H1 (cell line): Measurements from ENCODE around the gene DNAL4. TPM values are rescaled to one million over a fixed set of nuclear protein-coding genes. Genes with fewer than 3 reads are reported as not detected.

ENCODE experiments used
- CTCF ChIA-PET: fragments of 300-600 bp; sonication (Branson Sonifier 250); formaldehyde crosslinking; loops from one replicate; lab custom pipeline; 2021; ENCODE audit not compliant: partially characterized antibody; lab: Charles Lee
- POLR2A ChIA-PET: fragments of 300-600 bp; sonication (Branson Sonifier 250); formaldehyde crosslinking; loops from one replicate; lab custom pipeline; 2021; ENCODE audit warnings: inconsistent platforms; ENCODE audit not compliant: partially characterized antibody; lab: Charles Lee
- DNase-seq, 2 experiments: peaks; one replicate each; pipeline versions ENCODE4 v3.0.0 to v3.0.0-alpha.2; 2010 to 2022; ENCODE audit warnings: low spot score in 2 of 2, low read depth in 1 of 2, mixed read lengths in 1 of 2
- FAIRE-seq: peaks from 2 replicates; lab custom pipeline; 2011; peaks lifted over from hg19 to GRCh38; lab: Jason Lieb, UNC
- H2AFZ ChIP-seq: 2 replicates; pipeline ENCODE4 v1.8.1; 2012; ENCODE audit warnings: low read length, inconsistent platforms
- H2AK5ac ChIP-seq: 2 replicates; pipeline ENCODE4 v1.6.1; 2013; ENCODE audit warnings: low read depth, low read length
- H2BK120ac ChIP-seq: replicated peaks from 2 replicates; pipeline ENCODE3; 2013; ENCODE audit warnings: low read depth, low read length, inconsistent platforms
- H2BK12ac ChIP-seq: 2 replicates; pipeline ENCODE4 v1.6.1; 2013; ENCODE audit warnings: low read depth, low read length
- H2BK15ac ChIP-seq: 2 replicates; pipeline ENCODE4 v1.6.1; 2013; ENCODE audit warnings: low read length
- H2BK20ac ChIP-seq: 2 replicates; pipeline ENCODE4 v1.6.1; 2013; ENCODE audit warnings: low read length
- H2BK5ac ChIP-seq: 2 replicates; pipeline ENCODE4 v1.6.1; 2013; ENCODE audit warnings: low read depth, low read length
- H3K14ac ChIP-seq: 2 replicates; pipeline ENCODE4 v1.6.1; 2013; ENCODE audit warnings: inconsistent platforms; ENCODE audit not compliant: insufficient read length
- H3K18ac ChIP-seq: 2 replicates; pipeline ENCODE4 v1.6.1; 2013; ENCODE audit warnings: low read length; ENCODE audit errors: extremely low read depth
- H3K23ac ChIP-seq: 2 replicates; pipeline ENCODE4 v1.6.1; 2013; ENCODE audit warnings: inconsistent platforms; ENCODE audit not compliant: insufficient read length
- H3K23me2 ChIP-seq: 2 replicates; pipeline ENCODE4 v1.6.1; 2013; ENCODE audit warnings: low read depth, low read length
- H3K27ac ChIP-seq: 2 replicates; pipeline ENCODE4 v1.6.1; 2011; ENCODE audit warnings: low read depth, low read length, inconsistent platforms
- H3K27me3 ChIP-seq, 4 experiments: replicated peaks in 1 of 4; 1 replicate in 1 of 4; 2 replicates in 3 of 4; pipeline versions ENCODE4 v1.6.1 to v1.8.1; 2011 to 2013; ENCODE audit warnings: low read length in 3 of 4, mild to moderate bottlenecking in 3 of 4, inconsistent platforms in 2 of 4, mixed read lengths in 2 of 4, moderate library complexity in 1 of 4; ENCODE audit not compliant: control insufficient read depth in 3 of 4, insufficient read depth in 3 of 4; ENCODE audit errors: extremely low read depth in 1 of 4
- H3K36me3 ChIP-seq, 4 experiments: 2 replicates each; pipeline versions ENCODE4 v1.6.1 to v1.8.1; 2011 to 2013; ENCODE audit warnings: mild to moderate bottlenecking in 4 of 4, low read length in 3 of 4, moderate library complexity in 2 of 4, control low read depth in 1 of 4, inconsistent platforms in 1 of 4; ENCODE audit not compliant: insufficient read depth in 4 of 4, control insufficient read depth in 2 of 4
- H3K4ac ChIP-seq: replicated peaks from 2 replicates; pipeline ENCODE3; 2013; ENCODE audit warnings: low read length, low read depth, mixed read lengths, inconsistent platforms; ENCODE audit not compliant: insufficient read length
- H3K4me1 ChIP-seq, 4 experiments: replicated peaks in 1 of 4; 1 replicate in 1 of 4; 2 replicates in 3 of 4; pipeline versions ENCODE4 v1.6.1 to v1.8.1; 2011 to 2013; ENCODE audit warnings: low read length in 3 of 4, inconsistent platforms in 2 of 4, mixed read lengths in 1 of 4; ENCODE audit not compliant: insufficient read depth in 4 of 4, control insufficient read depth in 3 of 4
- H3K4me2 ChIP-seq, 2 experiments: 2 replicates each; pipeline versions ENCODE4 v1.6.1 to v1.8.1; 2011 to 2013; ENCODE audit warnings: low read depth in 2 of 2, low read length in 2 of 2, control low read depth in 1 of 2, inconsistent platforms in 1 of 2, mild to moderate bottlenecking in 1 of 2; ENCODE audit not compliant: insufficient read depth in 1 of 2
- H3K4me3 ChIP-seq, 4 experiments: fragments of 200-600, 300-600 bp in 1 of 4; sonication (generic), shearing (Covaris generic), sonication (Bioruptor Twin) in 1 of 4; 2 replicates each; pipeline versions ENCODE4 v1.5.1 to v1.8.1; 2011 to 2016; ENCODE audit warnings: low read length in 4 of 4, low read depth in 3 of 4, control low read depth in 2 of 4, inconsistent platforms in 2 of 4, mild to moderate bottlenecking in 2 of 4, mixed read lengths in 1 of 4, moderate library complexity in 1 of 4; ENCODE audit not compliant: insufficient read depth in 2 of 4; ENCODE audit errors: extremely low read depth in 1 of 4
- H3K56ac ChIP-seq: replicated peaks from 2 replicates; pipeline ENCODE3; 2013; ENCODE audit warnings: low read depth, mild to moderate bottlenecking, mixed read lengths, low read length, inconsistent platforms; ENCODE audit not compliant: insufficient read length
- H3K79me1 ChIP-seq: 2 replicates; pipeline ENCODE4 v1.6.1; 2013; ENCODE audit warnings: low read depth, low read length, control low read depth
- H3K79me2 ChIP-seq, 2 experiments: 2 replicates each; pipeline versions ENCODE4 v1.6.1 to v1.8.1; 2012 to 2013; ENCODE audit warnings: low read length in 2 of 2, mild to moderate bottlenecking in 2 of 2, inconsistent platforms in 1 of 2; ENCODE audit not compliant: insufficient read depth in 2 of 2, control insufficient read depth in 1 of 2
- H3K9ac ChIP-seq, 4 experiments: replicated peaks in 1 of 4; 1 replicate in 1 of 4; 2 replicates in 3 of 4; pipeline versions ENCODE4 v1.6.1 to v1.8.1; 2011 to 2013; ENCODE audit warnings: low read depth in 3 of 4, low read length in 3 of 4, control low read depth in 2 of 4, mild to moderate bottlenecking in 2 of 4, moderate library complexity in 2 of 4, inconsistent platforms in 1 of 4; ENCODE audit errors: extremely low read depth in 1 of 4
- H3K9me3 ChIP-seq, 2 experiments: 2 replicates each; pipeline versions ENCODE4 v1.6.1 to v1.8.1; 2012 to 2013; ENCODE audit warnings: mild to moderate bottlenecking in 2 of 2, moderate library complexity in 2 of 2, control low read depth in 1 of 2, inconsistent platforms in 1 of 2, low read depth in 1 of 2, low read length in 1 of 2, mixed read lengths in 1 of 2; ENCODE audit not compliant: insufficient read depth in 2 of 2
- H4K20me1 ChIP-seq, 2 experiments: replicated peaks in 1 of 2; 2 replicates each; pipeline versions ENCODE3 to v1.8.1; 2011 to 2013; ENCODE audit warnings: inconsistent platforms in 2 of 2, low read length in 2 of 2, mild to moderate bottlenecking in 1 of 2; ENCODE audit not compliant: insufficient read depth in 2 of 2, control insufficient read depth in 1 of 2
- H4K5ac ChIP-seq: 2 replicates; pipeline ENCODE4 v1.6.1; 2013; ENCODE audit warnings: low read length, low read depth, mixed read lengths, inconsistent platforms; ENCODE audit not compliant: insufficient read length
- H4K8ac ChIP-seq: 2 replicates; pipeline ENCODE4 v1.8.0; 2013; ENCODE audit warnings: mild to moderate bottlenecking, moderate library complexity, low read length, inconsistent platforms; ENCODE audit not compliant: insufficient read depth; ENCODE audit errors: extremely low read depth
- H4K91ac ChIP-seq: replicated peaks from 2 replicates; pipeline ENCODE3; 2013; ENCODE audit warnings: low read length, mixed read lengths, inconsistent platforms; ENCODE audit not compliant: insufficient read length
- CBX8 ChIP-seq: fragments of 300-800, 300-1000 bp; sonication (generic); IDR thresholded peaks from 2 replicates; pipeline ENCODE4 v1.7.1; 2016; ENCODE audit warnings: low read depth, low read length, borderline replicate concordance
- CEBPB ChIP-seq: IDR thresholded peaks from 2 replicates; pipeline ENCODE4 v1.6.1; 2012; ENCODE audit warnings: low read depth, low read length
- CHD1 ChIP-seq: IDR thresholded peaks from 2 replicates; pipeline ENCODE4 v1.6.1; 2012; ENCODE audit warnings: low read depth, low read length, improper control_type of control experiment
- CREB1 ChIP-seq: IDR thresholded peaks from 2 replicates; pipeline ENCODE4 v1.6.1; 2012; ENCODE audit warnings: inconsistent platforms
- CTBP2 ChIP-seq: IDR thresholded peaks from 2 replicates; pipeline ENCODE4 v1.7.0; 2011; ENCODE audit warnings: borderline replicate concordance, mild to moderate bottlenecking, moderate library complexity, mixed read lengths, low read length; ENCODE audit not compliant: insufficient read depth, insufficient read length
- FOSL1 ChIP-seq: IDR thresholded peaks from 2 replicates; pipeline ENCODE4 v1.6.1; 2011; ENCODE audit warnings: mild to moderate bottlenecking, low read depth, low read length, moderate library complexity; ENCODE audit not compliant: insufficient read depth
- NRF1 ChIP-seq: IDR thresholded peaks from 2 replicates; pipeline ENCODE4 v1.6.1; 2011; ENCODE audit warnings: mild to moderate bottlenecking, low read depth, low read length, improper control_type of control experiment
- SIRT6 ChIP-seq: IDR thresholded peaks from one replicate; pipeline ENCODE4 v1.7.1; 2012; ENCODE audit warnings: low read length, inconsistent platforms
- SIX5 ChIP-seq: IDR thresholded peaks from 2 replicates; pipeline ENCODE4 v1.6.1; 2011; ENCODE audit warnings: mild to moderate bottlenecking, low read depth, low read length
- SP2 ChIP-seq: IDR thresholded peaks from 2 replicates; pipeline ENCODE4 v1.6.1; 2012; ENCODE audit warnings: mild to moderate bottlenecking, low read length, inconsistent platforms
- TAF7 ChIP-seq: optimal IDR thresholded peaks from 2 replicates; pipeline ENCODE3; 2011; ENCODE audit warnings: low read depth, mild to moderate bottlenecking, inconsistent platforms, low read length, moderate library complexity, borderline replicate concordance
- TBP ChIP-seq: IDR thresholded peaks from 2 replicates; pipeline ENCODE4 v1.6.1; 2011; ENCODE audit warnings: low read depth, low read length, improper control_type of control experiment
- USF2 ChIP-seq: IDR thresholded peaks from 2 replicates; pipeline ENCODE4 v1.6.1; 2011; ENCODE audit warnings: low read length, improper control_type of control experiment
- WGBS, 2 experiments: shearing (Covaris generic) in 1 of 2; methylation state at CpG; one replicate each; pipeline versions ENCODE4 v1.1.6 to v1.1.7; 2013 to 2015; ENCODE audit warnings: low lambda C conversion rate in 2 of 2, mixed read lengths in 2 of 2, inconsistent platforms in 1 of 2, low coverage in 1 of 2, missing lambda C conversion rate in 1 of 2; ENCODE audit not compliant: insufficient replicate concordance in 2 of 2, insufficient coverage in 1 of 2, insufficient read length in 1 of 2; ENCODE audit errors: extremely low coverage in 1 of 2, missing lambda C conversion rate in 1 of 2; 5-methylcytosine and 5-hydroxymethylcytosine counted together
- polyA plus RNA-seq, 7 experiments: library from polyadenylated mRNA; depleted of rRNA in 3 of 7; stranded (reverse) in 5 of 7; unstranded in 2 of 7; fragments of >200 nt in 5 of 7; fragments of 200-250 nt in 2 of 7; gene quantifications; 1 replicate in 5 of 7; 2 replicates in 1 of 7; 4 replicates in 1 of 7; pipeline versions ENCODE4 v1.2.1 to v1.2.3, GENCODE V29; 2011 to 2013; ENCODE audit warnings: missing spikeins in 2 of 7, mixed read lengths in 2 of 7
- total RNA-seq: library from RNA; stranded (reverse); fragmentation: NEBNext Ultra II Directional; extraction: Animal tissue kit (Norgen Biotek cat#: 25700); gene quantifications from 2 replicates; pipeline ENCODE4 v1.2.1, GENCODE V29; 2021

The DNAL4 gene
- total and polyA plus RNA-seq, 2 of the 8 experiments (the other 6 are each of a cell fraction or from before 2014, with no cell fraction given), result 8.8 to 14.0 TPM

- H3K23ac ChIP-seq, result no peak overlapping the region
- H3K4me2 ChIP-seq, result no peak overlapping the region
- H3K9ac ChIP-seq, result no peak overlapping the region
- no peaks in the 10 kb centered on the region for H3K9me3 ChIP-seq
- H3K4ac ChIP-seq, result no peak overlapping the region
- H3K79me2 ChIP-seq, result no peaks in the 10 kb centered on the region
- peaks cover 2% of the 10 kb centered on the region; the same call in 1 of the 2 replicates for H3K79me1 ChIP-seq
- WGBS, 2 experiments, result 89% methylated on average over 5 of the region's 5 CpGs; no CpG with 5 or more reads in 1 of the 2 experiments
- no peak overlapping the region for H3K14ac ChIP-seq
- H3K23me2 ChIP-seq, result no peaks in the 10 kb centered on the region
- H3K27ac ChIP-seq, result no peak overlapping the region
- no peak overlapping the region for H2BK120ac ChIP-seq
- no peak overlapping the region for H2AK5ac ChIP-seq
- ChIA-PET POLR2A (interaction anchor here (0.7 to 1.5 kb wide), 3 partner anchors 9 to 52 kb away, joined by 3 read pairs; no protein-coding TSS in a partner anchor), CTCF (interaction anchor here (0.6 to 6.9 kb wide), 4 partner anchors 17 to 501 kb away, joined by 3 to 75 read pairs (median 4); no protein-coding TSS in a partner anchor)
- DNase-seq, result no peak
- H2BK5ac ChIP-seq, result no peak overlapping the region
- H2AFZ ChIP-seq, result no peak overlapping the region
- H3K4me3 ChIP-seq, result no peak overlapping the region
- H3K4me1 ChIP-seq, result peaks cover 0 to 4% (median 1%) of the 10 kb centered on the region in 4 experiments; a peak in 2 of 7 replicates
- H3K27me3 ChIP-seq, result no peaks in the 10 kb centered on the region; a peak in 1 of 7 replicates
- no peak overlapping the region for H4K91ac ChIP-seq
- H4K20me1 ChIP-seq, result peaks cover 0 to 3% of the 10 kb centered on the region in 2 experiments
- H4K5ac ChIP-seq, result no peak overlapping the region
- H4K8ac ChIP-seq, result no peak overlapping the region
- FAIRE-seq, result no peak
- no peak overlapping the region for H2BK12ac ChIP-seq
- H3K18ac ChIP-seq, result no peak overlapping the region
- no peak overlapping the region for H2BK15ac ChIP-seq
- H3K36me3 ChIP-seq, result no peaks in the 10 kb centered on the region
- H3K56ac ChIP-seq, result no peak overlapping the region
- TF ChIP-seq SIRT6 (no peak), CHD1 (no peak), CEBPB (no peak), CREB1 (no peak), TAF7 (no peak), NRF1 (no peak), CBX8 (no peak), CTBP2 (no peak), SP2 (no peak), FOSL1 (no peak), SIX5 (no peak), TBP (no peak), USF2 (no peak)
- no peak overlapping the region for H2BK20ac ChIP-seq
These were observed 9.1 kb downstream of the DNAL4 start for GRCh38 chr22:38784856-38785255.
